HG03103 (cell line): ENCODE data around the gene ZNF764.
"Not testable (repeated sequence)": the region's sequence is repeated elsewhere in the genome, so short reads cannot be mapped to it uniquely, and the experiment has no call there.

ENCODE experiments used
- ATAC-seq: cut with Tn5 transposase; IDR thresholded peaks from one replicate; pipeline ENCODE4 v1.9.1; 2021; ENCODE audit warnings: low read depth; ENCODE audit not compliant: unreplicated experiment

The ZNF764 gene

DNA sequence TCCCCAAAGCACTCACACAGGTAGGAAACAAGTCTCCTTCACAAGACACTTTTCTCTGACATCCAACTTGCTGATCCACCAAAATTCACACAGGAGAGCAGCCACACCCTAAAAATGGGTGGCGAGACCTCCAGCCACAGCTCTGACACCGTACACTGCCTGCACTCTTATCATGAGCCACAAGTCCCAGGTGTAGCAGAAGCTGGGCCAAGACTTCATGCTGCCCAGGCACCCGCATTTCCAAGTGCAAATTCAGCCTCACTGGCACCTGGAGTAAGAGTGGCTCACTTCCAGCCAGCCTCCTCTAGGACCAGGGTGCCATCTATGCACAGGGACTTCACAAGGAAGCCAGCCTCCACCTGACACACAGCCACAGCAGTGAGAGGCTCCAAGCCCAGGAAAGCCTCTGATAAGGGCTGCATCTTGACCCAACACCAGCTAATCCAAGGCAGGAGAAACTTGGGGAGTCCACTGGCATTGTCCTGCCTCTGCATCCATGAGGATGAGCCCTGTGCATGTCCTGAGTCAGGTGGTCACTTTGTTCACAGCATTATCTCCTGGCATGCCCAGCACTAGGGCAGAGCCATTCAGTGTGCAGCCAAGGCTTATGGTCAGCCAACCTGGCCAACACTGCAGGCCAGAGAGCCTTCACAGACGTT is 29.2 kb downstream of the ZNF764 start:
- ATAC-seq = no peak

DNA sequence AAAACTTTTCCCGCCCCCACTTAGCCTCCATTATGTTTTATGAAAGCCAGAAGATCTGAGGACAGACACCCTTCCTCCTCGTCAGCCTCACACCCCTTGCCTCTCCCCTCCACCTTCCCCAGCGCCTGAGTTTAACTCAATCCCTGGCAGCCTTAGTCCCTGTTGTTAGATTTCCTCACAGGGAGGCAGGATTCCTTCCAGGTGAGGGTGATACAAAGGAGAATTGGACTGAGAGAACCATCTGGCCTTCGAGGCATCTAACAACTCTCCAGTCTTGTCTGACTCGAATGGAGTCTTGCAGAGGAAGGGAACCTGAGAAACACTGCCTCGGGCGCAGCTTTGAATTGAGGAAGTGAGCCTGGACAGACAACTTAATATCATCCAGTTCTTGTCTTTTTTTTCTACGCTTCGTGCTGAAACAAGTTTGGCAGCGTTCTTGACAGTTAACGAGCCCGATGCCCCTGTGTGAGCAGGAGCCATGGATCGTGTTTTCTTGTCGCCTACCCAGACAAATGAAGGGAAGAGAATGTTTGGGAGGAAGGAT is 30.5 kb downstream of the ZNF764 start:
- ATAC-seq = no peak

DNA sequence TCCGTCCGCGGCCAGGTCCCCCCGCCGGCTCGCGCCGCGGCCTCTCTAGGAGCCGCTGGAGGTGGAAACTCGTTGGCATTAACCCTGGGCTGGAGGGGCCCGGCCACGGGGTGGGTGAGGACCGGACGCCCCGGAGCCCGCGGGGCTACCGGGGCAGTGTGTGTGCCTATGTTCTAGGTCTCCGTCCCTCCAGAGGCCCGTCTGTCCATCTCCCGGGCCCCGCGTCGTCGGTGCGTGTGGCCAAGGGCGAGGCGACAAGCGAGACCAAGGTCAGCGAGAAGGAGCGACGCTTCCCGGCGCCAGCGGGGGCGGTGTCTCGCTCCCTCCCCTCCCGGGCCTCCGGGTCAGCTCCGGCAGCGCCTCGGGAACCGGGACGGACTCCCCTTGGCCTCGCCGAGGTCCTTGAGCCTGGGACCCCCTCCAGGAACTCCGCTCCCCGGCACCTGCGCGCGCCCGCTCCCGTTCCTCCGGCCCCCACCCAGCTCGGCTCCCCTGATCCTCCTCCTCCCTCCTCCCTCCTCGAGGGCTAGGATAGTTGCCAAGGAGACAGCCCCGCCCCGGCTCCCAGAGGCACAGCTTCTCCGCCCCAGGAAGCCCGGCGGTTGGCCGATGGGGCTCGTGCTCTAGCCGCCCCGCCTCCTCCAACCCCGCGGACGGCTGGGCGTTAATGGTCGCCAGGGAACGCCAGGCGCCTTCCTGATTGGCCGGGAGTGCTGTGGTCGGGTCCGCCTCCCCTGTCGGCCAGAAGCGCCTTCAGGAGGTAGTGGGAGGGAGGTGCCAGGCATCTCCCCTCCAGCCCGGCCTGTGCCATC is 31.1 kb downstream of the ZNF764 start:
- ATAC-seq = peak; percentile 75

DNA sequence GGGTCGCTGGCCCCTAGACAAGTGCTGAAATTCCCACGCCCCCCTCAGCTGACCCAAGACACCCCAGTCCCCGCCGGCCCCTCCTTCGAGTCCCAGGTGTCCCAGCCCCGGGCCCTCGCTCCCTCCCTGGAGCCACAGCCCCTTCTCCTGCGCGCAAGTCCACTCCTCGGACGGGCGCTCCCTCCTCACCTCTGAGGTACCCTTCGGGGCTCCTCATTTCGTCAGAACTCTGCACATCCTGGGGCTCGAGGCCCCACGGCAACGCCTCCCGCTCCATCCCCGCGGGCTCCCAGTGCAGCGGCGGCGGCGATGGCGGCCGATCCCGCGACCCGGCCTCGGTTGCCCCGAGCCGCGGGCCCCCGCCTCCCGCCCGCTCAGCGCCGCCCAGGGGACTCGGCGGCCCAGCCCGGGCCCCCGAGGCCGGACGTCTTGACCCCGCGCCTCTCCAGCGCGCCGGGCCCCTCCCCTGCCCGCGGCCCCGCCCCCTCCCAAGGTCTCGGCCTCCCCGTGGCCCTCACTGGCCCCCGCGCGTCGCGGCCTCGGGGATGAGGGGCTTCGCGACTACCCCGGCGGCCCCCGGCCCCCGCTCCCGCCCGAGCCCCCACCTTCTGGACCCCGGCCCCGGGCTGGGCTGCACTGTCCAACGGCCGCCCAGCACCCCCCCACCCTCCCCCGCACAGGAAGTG is 31.9 kb downstream of the ZNF764 start, which contains the start of gene ZNF768:
ZNF768 (minus strand) TSS at position 430 of the 686 bp plus-strand sequence; CDS start at position 277, 153 bp downstream.
- ATAC-seq = peak; percentile 13

DNA sequence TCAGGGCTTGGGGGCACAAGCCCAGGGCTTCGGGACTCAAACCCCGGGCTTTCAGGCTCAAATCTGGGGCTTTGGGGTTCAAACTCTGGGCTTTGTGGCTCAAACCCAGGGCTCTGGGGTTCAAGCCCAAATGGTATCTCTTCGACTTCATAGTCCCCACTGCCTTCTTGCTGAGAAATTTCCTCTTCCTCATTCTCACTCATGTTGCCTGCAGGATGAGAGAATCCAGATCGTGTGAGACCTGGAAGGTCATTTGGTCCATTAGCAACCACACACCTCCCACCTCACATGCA is 32.4 kb downstream of the ZNF764 start:
- no peak for ATAC-seq

DNA sequence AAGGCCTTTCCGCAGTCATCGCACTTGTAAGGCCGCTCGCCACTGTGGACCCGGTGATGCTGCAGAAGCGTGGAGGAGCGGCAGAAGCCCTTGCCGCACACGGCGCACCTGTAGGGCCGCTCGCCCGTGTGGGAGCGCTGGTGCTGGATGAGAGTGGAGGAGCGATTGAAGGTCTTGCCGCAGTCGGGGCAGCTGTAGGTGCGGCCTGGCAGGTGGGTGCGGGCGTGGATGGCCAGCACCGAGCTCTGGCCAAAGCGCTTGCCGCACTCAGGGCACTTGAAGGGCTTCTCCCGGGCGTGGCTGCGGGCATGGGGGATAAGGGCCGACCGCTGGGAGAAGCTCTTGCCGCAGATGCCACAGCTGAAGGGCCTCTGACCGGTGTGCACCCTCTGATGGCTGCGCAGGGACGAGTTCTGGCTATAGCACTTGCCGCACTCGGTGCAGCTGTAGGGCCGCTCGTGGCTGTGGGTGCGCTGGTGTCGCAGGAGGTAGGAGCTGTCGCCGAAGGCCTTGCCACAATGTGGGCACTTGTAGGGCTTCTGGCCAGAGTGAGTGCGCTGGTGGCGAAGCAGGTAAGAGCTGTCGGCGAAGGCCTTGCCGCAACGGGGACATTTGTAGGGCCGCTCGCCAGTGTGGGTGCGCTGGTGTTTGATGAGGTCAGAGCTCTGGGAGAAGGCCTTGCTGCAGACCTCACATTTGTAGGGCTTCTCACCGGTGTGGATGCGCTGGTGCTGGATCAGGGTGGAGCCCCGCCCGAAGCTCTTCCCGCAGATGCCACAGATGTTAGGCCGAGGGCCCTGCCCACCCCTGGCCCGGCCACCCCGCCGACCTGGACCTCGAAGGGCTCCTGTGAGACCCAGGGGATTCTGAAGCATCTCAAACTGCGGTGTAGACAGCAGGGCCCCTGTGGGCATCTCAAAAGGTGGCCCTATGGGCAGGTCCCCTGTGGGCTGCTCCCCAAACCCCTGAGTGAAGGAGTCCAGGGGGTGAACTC is 33.3 kb downstream of the ZNF764 start:
- no peak for ATAC-seq

DNA sequence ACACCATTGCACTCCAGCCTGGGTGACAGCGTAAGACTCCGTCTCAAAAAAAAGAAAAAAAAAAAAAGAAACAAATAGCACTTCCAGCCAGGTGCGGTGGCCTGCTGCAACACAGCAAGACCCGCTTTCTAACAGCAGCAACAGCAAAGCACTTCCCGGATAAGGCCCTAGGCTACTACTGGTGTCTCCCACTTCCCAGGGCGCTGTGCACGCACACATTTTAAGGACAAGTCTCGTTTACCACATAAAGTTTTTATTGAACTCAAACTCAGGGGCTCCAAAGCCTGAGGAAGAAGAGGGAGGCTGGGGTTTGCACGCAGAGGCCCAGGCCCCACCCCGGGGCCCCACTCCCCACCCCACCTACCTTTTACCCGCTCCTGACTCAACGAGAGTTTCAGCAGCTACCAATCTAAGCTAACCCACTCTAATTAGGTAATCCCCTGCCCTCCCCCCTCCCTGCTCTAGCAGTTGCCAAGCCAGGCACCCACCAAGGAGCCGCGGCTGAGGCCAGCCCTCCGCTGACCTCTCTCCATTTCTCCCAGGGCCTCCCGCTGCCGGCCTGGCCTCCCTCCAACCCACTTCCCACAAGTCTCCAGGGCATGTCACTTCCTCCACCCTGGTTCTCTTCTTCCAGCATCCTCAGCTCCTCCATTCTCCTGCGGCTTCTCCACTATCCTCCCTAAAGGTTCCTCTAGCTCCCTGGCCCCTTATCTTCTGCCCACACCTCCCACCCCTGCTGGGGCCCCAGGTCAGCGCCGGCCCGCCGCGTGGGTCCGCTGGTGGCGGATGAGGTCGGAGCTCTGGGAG is 34.2 kb downstream of the ZNF764 start:
- no peak for ATAC-seq

DNA sequence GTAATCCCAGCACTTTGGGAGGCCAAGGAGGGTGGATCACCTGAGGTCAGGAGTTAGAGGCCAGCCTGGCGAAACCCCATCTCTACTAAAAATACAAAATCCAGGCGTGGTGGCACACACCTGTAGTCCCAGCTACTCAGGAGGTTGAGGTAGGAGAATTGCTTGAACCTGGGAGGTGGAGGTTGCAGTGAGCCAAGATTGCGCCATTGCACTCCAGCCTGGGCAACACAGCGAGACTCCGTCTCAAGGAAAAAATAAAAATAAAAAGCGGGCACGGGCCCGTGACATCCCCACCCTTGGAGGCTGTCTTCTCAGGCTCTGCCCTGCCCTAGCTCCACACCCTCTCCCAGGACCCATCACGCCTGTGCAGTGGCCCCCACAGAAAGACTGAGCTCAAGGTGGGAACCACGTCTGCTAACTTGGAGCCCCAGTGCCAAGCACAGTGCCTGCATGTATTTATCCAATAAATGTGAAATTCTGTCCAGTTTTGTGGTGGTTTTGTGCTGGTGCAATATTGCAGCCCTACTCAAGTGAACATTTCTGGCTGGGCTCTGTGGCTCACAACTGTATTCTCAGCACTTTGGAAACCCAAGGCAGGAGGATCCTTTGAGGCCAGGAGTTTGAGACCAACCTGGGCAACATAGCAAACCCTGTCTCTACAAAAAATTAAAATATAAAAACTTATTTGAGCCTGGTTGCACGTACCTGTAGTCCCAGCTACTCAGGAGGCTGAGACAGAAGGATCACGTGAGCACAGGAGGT is 35.3 kb downstream of the ZNF764 start:
- ATAC-seq = not testable (repeated sequence)

DNA sequence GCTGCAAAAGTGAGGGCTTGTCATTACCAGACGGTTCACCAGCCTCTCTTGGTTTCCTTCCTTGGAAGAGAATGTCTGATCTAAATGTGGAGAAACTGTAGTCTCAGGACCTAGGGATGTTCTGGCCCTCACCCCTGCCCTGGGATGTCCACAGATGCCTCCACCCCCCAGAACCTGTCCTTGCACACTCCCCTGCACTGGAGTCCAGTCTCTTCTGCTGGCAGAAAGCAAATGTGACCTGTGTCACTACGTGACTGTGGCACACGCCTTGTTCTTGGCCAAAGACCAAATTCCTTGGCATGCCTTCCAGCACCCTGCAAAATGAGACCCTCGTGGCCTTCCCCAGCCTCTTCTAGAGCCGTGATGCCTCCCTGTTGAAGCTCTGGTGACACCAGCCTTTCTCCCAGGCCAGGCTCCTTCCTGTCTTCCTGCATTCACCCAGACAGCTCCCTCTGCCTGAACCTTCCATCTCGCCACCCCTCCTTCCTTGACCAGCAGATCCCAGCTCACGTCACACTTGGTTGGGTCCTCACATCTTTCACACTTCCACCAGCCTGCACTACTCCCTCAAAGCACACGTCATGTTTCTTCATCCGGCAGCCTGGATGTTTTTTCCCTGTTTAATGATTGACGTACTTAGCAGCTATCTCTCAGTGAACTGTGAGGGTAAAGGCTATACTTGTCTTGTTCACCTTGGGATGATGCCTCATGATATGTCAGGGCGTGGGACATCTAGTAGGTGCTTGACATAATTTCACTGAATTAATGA is 36.1 kb downstream of the ZNF764 start:
- ATAC-seq = no peak

DNA sequence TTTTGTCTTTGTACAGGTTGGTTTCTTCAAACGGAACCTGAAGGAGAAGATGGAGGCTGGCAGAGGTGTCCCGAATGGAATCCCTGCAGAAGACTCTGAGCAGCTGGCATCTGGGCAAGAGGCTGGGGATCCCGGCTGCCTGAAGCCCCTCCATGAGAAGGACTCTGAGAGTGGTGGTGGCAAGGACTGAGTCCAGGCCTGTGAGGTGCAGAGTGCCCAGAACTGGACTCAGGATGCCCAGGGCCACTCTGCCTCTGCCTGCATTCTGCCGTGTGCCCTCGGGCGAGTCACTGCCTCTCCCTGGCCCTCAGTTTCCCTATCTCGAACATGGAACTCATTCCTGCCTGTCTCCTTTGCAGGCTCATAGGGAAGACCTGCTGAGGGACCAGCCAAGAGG is 36.7 kb downstream of the ZNF764 start:
- ATAC-seq = no peak

DNA sequence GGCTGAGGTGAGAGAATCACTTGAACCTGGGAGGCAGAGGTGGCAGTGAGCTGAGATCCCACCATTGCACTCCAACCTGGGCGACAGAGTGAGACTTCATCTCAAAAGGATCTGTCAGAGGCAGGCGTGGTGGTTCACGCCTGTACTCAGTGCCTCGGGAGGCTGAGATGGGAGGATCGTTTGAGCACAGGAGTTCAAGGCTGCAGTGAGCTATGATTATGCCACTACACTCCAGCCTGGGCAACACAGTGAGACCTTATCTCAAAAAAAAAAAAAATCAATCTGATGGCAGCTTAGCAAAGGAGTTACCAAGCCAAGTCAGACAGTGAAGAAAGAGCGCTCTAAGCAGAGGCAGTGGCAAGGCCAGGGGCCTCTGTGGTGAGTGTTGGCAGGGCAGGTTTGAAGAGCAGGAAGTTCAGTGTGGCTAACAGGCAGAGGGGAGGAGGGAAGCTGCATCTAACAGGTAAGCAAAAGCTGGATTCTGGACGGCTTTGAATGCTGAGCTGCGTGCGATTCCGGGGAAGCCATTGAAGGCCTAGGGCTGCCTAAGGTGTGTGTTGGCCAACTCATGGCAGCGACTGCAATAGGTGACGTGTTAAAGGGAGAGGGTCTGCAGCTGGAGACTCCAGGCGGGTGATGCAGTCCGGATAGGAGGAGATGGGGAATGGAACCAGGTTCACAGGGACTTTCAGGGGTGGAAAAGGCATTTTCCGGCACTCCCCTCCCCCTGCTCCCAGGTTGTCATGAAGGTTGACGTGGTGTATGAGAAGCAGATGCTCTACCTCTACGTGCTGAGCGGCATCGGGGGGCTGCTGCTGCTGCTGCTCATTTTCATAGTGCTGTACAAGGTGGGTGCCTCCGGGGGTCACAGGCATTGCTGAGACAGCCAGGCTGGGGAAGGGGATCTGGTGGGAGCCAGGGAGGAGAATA is 38.8 kb downstream of the ZNF764 start:
- no peak for ATAC-seq

DNA sequence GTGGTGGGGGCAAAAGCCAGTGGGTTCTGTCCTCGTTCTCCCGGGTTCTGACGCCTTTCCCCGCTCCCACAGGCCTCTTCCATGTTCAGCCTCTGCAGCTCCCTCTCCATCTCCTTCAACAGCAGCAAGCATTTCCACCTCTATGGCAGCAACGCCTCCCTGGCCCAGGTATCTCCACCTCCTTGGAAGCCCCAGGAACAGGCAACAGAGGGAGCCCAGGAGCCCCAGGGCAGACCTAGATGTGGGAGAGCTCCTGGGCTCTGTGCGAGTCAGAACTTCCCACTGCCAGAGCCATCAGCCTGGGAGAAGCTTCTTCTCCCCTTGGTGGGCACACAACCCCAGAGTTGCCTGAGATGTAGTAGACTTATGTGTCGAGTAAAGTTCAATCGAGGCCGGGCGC is 39.6 kb downstream of the ZNF764 start:
- ATAC-seq = no peak

DNA sequence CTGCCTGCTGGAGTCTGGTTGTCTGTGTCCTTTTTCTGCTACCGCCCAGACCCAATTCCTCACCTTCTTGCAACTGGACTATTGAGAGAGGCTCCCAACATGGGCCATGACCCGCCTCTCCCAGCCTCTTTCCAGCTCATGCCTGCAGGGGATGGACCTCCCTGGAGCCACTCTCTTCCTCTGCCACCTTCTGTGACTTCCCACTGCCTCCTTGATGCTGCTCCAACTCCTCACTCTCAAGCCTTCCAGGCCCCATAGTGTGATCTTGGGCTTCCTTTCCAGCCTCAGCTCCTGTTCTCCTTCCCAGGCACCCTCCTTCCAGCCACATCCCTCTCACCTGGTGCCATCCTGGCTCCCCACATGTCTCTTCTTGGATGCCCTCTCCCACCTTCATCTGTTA is 42.9 kb downstream of the ZNF764 start:
- ATAC-seq = no peak

DNA sequence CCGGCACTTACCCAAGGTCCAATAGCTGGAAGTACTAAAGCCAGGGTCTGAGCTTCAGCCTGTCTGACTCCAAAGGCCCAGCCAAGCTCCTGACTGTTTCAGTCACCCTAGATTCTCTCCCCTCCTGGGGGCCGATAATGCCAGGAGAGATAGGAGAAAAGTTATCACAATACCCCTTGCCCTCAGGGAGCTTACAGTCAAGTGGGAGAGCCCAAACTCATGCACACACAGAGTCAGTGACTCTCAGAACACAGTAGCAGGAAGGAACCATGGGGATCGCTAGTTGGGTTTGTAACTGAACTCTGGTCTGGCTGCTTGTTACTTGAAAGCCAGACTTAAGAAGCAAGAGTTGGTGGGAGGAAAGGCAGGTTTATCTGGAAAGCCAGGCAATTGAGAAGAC is 46.7 kb downstream of the ZNF764 start:
- ATAC-seq = no peak

DNA sequence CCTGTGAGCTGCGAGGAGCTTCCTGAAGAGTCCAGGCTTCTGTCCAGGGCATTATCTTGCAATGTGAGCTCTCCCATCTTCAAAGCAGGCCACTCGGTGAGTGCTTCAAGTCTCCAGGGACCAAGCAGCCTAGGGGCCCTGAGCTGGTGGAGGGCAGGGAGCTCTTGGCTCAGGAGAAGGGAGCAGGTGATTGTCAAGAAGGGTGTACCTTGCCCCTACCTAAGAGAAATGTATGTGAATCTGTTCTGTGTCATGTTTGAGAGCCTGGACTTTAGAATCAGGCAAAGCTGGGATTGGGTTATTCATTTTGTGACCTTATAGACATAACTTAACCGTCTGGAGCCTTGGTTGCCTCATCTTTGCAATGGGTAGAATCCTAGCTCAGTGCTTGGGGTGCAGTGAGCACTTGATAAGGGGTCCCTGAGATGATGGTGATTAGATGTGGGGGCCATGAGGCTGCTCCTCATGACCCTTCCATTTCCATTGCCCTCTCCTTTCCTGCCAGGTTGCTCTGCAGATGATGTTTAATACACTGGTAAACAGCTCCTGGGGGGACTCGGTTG is 47.7 kb downstream of the ZNF764 start:
- no peak for ATAC-seq

DNA sequence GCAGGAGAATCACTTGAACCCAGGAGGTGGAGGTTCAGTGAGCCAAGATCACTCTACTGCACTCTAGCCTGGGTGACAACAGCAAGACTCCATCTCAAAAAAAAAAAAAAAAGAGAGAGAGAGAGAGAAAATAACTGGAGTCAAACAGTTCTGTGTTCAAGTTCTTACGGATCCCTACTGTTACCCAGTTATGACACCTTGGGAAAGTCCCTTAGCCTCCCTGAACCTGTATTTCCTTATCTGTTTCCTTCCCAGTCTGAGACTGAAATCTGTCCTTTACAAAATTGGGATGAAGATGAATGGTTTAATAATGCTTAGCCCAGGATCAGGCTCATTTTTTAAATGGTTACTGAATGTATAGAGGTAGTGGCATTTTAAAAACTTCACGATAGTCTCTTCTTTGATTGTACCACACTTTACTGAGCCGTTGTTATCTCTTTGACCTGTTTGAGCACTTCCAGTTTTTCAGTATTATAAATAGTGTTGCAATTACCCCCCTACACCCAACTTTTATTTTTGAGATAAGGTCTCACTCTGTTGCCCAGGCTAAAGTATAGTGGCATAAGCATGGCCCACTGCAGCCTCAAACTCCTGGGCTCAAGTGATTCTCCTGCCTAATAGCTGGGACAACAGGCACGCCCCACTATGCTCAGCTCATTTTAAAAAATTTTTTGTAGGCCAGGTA is 49.0 kb downstream of the ZNF764 start:
- no peak for ATAC-seq
